GM23338 (cell line): ENCODE measurements around the gene CHAMP1. TPM values are rescaled to one million over a fixed set of nuclear protein-coding genes. Genes with fewer than 3 reads are reported as not detected.

ENCODE experiments used
- ATAC-seq: fragments of 200-7000 bp; cut with Tn5 transposase; 3 replicates; pipeline ENCODE4 v1.9.1; 2020
- DNase-seq: peaks from one replicate; pipeline ENCODE4 v3.0.0-alpha.2; 2015; ENCODE audit warnings: low spot score
- H2AFZ ChIP-seq: fragments of 200-600 bp; sonication (generic); 2 replicates; pipeline ENCODE4 v1.8.0; 2016; ENCODE audit warnings: antibody characterized with exemption, mild to moderate bottlenecking, moderate library complexity
- H3F3A ChIP-seq: fragments of 200-600 bp; sonication (generic); replicated peaks from 2 replicates; pipeline ENCODE4 v1.8.0; 2017; ENCODE audit warnings: antibody characterized with exemption, mixed run types, low read depth
- H3K27ac ChIP-seq: fragments of 200-600 bp; sonication (generic); 2 replicates; pipeline ENCODE4 v1.6.1; 2016; ENCODE audit warnings: low read depth
- H3K27me3 ChIP-seq: fragments of 200-600 bp; sonication (generic); 2 replicates; pipeline ENCODE4 v1.8.0; 2016; ENCODE audit warnings: mild to moderate bottlenecking, mixed run types, moderate library complexity; ENCODE audit not compliant: insufficient read depth
- H3K36me3 ChIP-seq: fragments of 200-600 bp; sonication (generic); 2 replicates; pipeline ENCODE4 v1.8.0; 2016; ENCODE audit warnings: mild to moderate bottlenecking; ENCODE audit not compliant: insufficient read depth
- H3K4me1 ChIP-seq: fragments of 200-600 bp; sonication (generic); 2 replicates; pipeline ENCODE4 v1.8.0; 2016; ENCODE audit warnings: mild to moderate bottlenecking, moderate library complexity; ENCODE audit not compliant: insufficient read depth
- H3K4me2 ChIP-seq: fragments of 200-600 bp; sonication (generic); 2 replicates; pipeline ENCODE4 v1.7.1; 2017; ENCODE audit warnings: mixed run types
- H3K4me3 ChIP-seq: fragments of 200-600 bp; sonication (generic); 2 replicates; pipeline ENCODE4 v1.6.1; 2016; ENCODE audit warnings: mixed run types
- H3K79me2 ChIP-seq: fragments of 200-600 bp; sonication (generic); replicated peaks from 2 replicates; pipeline ENCODE4 v1.8.0; 2017; ENCODE audit warnings: mild to moderate bottlenecking; ENCODE audit not compliant: insufficient read depth
- H3K9me2 ChIP-seq: fragments of 200-600 bp; sonication (generic); 2 replicates; pipeline ENCODE4 v1.8.0; 2017; ENCODE audit not compliant: insufficient read depth
- H4K20me1 ChIP-seq: fragments of 200-600 bp; sonication (generic); replicated peaks from 2 replicates; pipeline ENCODE4 v1.8.0; 2017; ENCODE audit warnings: mild to moderate bottlenecking; ENCODE audit not compliant: insufficient read depth
- H3K27ac Mint-ChIP-seq: 2 replicates; pipeline ENCODE4 v1.8.0; 2020; ENCODE audit warnings: inconsistent platforms, mild to moderate bottlenecking, moderate library complexity, mixed read lengths
- H3K27me3 Mint-ChIP-seq: 3 replicates; pipeline ENCODE4 v1.8.0; 2022; ENCODE audit warnings: low read depth, mild to moderate bottlenecking, moderate library complexity, mixed read lengths, inconsistent platforms; ENCODE audit not compliant: insufficient read depth, poor library complexity
- H3K36me3 Mint-ChIP-seq: 3 replicates; pipeline ENCODE4 v1.8.0; 2021; ENCODE audit warnings: low read depth, mild to moderate bottlenecking, inconsistent platforms, moderate library complexity, mixed read lengths
- H3K4me1 Mint-ChIP-seq: 3 replicates; pipeline ENCODE4 v1.8.0; 2020; ENCODE audit warnings: mild to moderate bottlenecking, inconsistent platforms, mixed read lengths
- H3K4me3 Mint-ChIP-seq: 3 replicates; pipeline ENCODE4 v1.8.0; 2021; ENCODE audit warnings: moderate library complexity, mild to moderate bottlenecking, inconsistent platforms, mixed read lengths
- H3K9me3 Mint-ChIP-seq: 3 replicates; pipeline ENCODE4 v1.8.0; 2020; ENCODE audit warnings: moderate library complexity, mild to moderate bottlenecking, inconsistent platforms, mixed read lengths
- CREB1 ChIP-seq: fragments of 250-450 bp; sonication (Bioruptor Pico); IDR thresholded peaks from 2 replicates; pipeline ENCODE4 v1.5.0; 2020; ENCODE audit warnings: low read depth, mild to moderate bottlenecking, moderate library complexity
- ETS1 ChIP-seq: IDR thresholded peaks from 2 replicates; pipeline ENCODE4 v1.6.1; 2016; ENCODE audit warnings: antibody characterized with exemption
- EZH2 ChIP-seq: fragments of 200-600 bp; sonication (generic); IDR thresholded peaks from one replicate; pipeline ENCODE4 v1.8.0; 2017; ENCODE audit warnings: antibody characterized with exemption, mild to moderate bottlenecking, low read depth; ENCODE audit not compliant: unreplicated experiment
- JUNB ChIP-seq: IDR thresholded peaks from one replicate; pipeline ENCODE4 v1.6.1; 2016; ENCODE audit warnings: antibody characterized with exemption; ENCODE audit not compliant: unreplicated experiment
- NANOG ChIP-seq: IDR thresholded peaks from 2 replicates; pipeline ENCODE4 v1.6.1; 2016; ENCODE audit warnings: antibody characterized with exemption, borderline replicate concordance
- POLR2AphosphoS5 ChIP-seq: IDR thresholded peaks from 2 replicates; pipeline ENCODE4 v1.6.1; 2016; ENCODE audit warnings: antibody characterized with exemption, low read depth
- STAT1 ChIP-seq: IDR thresholded peaks from one replicate; pipeline ENCODE4 v1.6.1; 2016; ENCODE audit warnings: antibody characterized with exemption; ENCODE audit not compliant: unreplicated experiment
- ZNF114 ChIP-seq: fragments of 250-450 bp; sonication (Bioruptor Pico); IDR thresholded peaks from 2 replicates; pipeline ENCODE4 v1.5.0; 2020; ENCODE audit warnings: mild to moderate bottlenecking, moderate library complexity
- ZNF331 ChIP-seq: fragments of 250-450 bp; sonication (Bioruptor Pico); IDR thresholded peaks from 2 replicates; pipeline ENCODE4 v1.5.0; 2020; ENCODE audit warnings: low read depth, mild to moderate bottlenecking, moderate library complexity
- ZNF462 ChIP-seq: fragments of 250-450 bp; sonication (Bioruptor Pico); IDR thresholded peaks from 2 replicates; pipeline ENCODE4 v1.5.0; 2020; ENCODE audit warnings: mild to moderate bottlenecking, moderate library complexity
- polyA plus RNA-seq: library from polyadenylated mRNA; unstranded; fragments of >200 nt; fragmentation: Nextera tagmentation; extraction: Ambion mirVana; gene quantifications from 2 replicates; pipeline ENCODE4 v1.2.1, GENCODE V29; 2016
- total RNA-seq: library from RNA; depleted of rRNA; stranded (reverse); fragments of >200 nt; shearing (Covaris generic); gene quantifications from 2 replicates; pipeline ENCODE4 v1.2.3, GENCODE V29; 2014
- TF ChIP-seq, protein P1 (sequence below), 2 experiments: fragments of 200-600 bp in 1 of 2; sonication (generic) in 1 of 2; conservative IDR thresholded peaks; 2 replicates each; pipeline versions ENCODE4 v1.5.1 to v1.6.1; 2016 to 2017; ENCODE audit warnings: antibody characterized with exemption in 2 of 2, low read depth in 2 of 2, mild to moderate bottlenecking in 2 of 2, moderate library complexity in 1 of 2

The CHAMP1 gene
- total and polyA plus RNA-seq, 2 experiments from 2014 or later, result 32.8 to 39.1 TPM

DNA sequence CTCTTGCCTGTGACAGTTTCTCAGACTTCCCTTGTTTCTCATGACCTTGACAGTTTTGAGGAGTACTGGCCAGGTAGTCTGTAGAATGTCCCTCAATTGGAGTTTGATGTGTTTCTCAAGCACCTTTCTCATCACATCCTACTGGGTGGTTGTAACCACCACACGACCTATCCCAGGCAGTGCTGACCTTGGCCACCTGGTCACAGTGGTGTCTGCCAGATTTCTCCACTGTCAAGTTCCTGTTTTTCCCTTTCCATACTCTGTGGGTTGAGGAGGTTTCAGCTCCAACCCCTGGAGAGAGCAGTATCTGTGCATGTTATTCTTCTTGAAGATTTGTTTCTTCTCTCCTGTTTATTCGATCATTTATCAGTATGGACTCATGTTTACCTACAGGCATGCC lies 41.3 kb upstream of the CHAMP1 start:
- Mint-ChIP-seq H3K4me3 (no peak overlapping the region), H3K27me3 (peaks cover 2% of the 10 kb centered on the region), H3K27ac (no peak overlapping the region), H3K9me3 (no peaks in the 10 kb centered on the region), H3K36me3 (peaks cover 55% of the 10 kb centered on the region), H3K4me1 (no peaks in the 10 kb centered on the region)
- Histone ChIP-seq H3F3A (peaks cover 21% of the 10 kb centered on the region; the same call in 1 of the 2 replicates), H3K79me2 (no peaks in the 10 kb centered on the region), H3K9me2 (no peaks in the 10 kb centered on the region), H3K4me1 (no peaks in the 10 kb centered on the region), H3K27me3 (no peaks in the 10 kb centered on the region), H3K36me3 (peaks cover 22% of the 10 kb centered on the region), H3K4me3 (no peak overlapping the region), H4K20me1 (peaks cover 9% of the 10 kb centered on the region; the same call in 1 of the 2 replicates), H3K27ac (no peak overlapping the region), H2AFZ (no peak overlapping the region), H3K4me2 (no peak overlapping the region)
- no peak for TF ChIP-seq CREB1 (CRISPR knock-in tag)
- no peak for ATAC-seq
- no peak for DNase-seq

DNA sequence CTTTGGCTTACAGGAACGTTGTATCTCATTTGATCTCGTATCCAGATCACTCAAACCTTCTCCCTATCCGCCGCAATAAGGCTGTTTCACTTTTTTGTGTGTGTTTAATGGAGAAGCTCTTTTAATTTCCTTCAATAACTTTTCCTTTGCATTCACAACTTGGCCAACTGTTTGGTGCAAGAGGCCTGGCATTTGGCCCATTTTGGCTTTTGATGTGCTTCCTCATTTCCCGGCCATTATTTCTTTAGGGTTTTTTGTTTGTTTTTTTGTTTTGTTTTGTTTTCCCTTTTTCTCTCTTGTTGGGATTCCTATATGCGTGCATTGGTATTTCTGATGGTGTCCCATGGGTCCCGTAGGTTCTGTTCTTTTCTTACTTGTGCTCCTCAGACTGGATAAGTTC lies 39.0 kb upstream of the CHAMP1 start:
- no peak for DNase-seq
- H3K4me2 ChIP-seq, result no peak overlapping the region
- Mint-ChIP-seq H3K27me3 (peaks cover 2% of the 10 kb centered on the region), H3K4me3 (no peak overlapping the region), H3K9me3 (no peaks in the 10 kb centered on the region), H3K36me3 (peaks cover 36% of the 10 kb centered on the region), H3K4me1 (peaks cover 8% of the 10 kb centered on the region), H3K27ac (no peak overlapping the region)
- H4K20me1 ChIP-seq, result peaks cover 5% of the 10 kb centered on the region; the same call in 1 of the 2 replicates
- H3F3A ChIP-seq, result peaks cover 12% of the 10 kb centered on the region; the same call in 1 of the 2 replicates
- H3K4me1 ChIP-seq, result peaks cover 5% of the 10 kb centered on the region
- H3K9me2 ChIP-seq, result no peaks in the 10 kb centered on the region
- H3K27me3 ChIP-seq, result no peaks in the 10 kb centered on the region
- ATAC-seq, result no peak
- H3K36me3 ChIP-seq, result peaks cover 14% of the 10 kb centered on the region
- H3K4me3 ChIP-seq, result no peak overlapping the region
- H2AFZ ChIP-seq, result no peak overlapping the region
- no peak overlapping the region for H3K27ac ChIP-seq
- no peaks in the 10 kb centered on the region for H3K79me2 ChIP-seq
- TF ChIP-seq ZNF331 (CRISPR knock-in tag), result no peak
- no peak for TF ChIP-seq CREB1 (CRISPR knock-in tag)
- no peak for TF ChIP-seq POLR2AphosphoS5
- TF ChIP-seq EZH2, result no peak
- TF ChIP-seq JUNB, result no peak
- TF ChIP-seq ZNF114 (CRISPR knock-in tag), result no peak
- no peak for TF ChIP-seq NANOG
- no peak for TF ChIP-seq STAT1
- TF ChIP-seq, protein P1, sequence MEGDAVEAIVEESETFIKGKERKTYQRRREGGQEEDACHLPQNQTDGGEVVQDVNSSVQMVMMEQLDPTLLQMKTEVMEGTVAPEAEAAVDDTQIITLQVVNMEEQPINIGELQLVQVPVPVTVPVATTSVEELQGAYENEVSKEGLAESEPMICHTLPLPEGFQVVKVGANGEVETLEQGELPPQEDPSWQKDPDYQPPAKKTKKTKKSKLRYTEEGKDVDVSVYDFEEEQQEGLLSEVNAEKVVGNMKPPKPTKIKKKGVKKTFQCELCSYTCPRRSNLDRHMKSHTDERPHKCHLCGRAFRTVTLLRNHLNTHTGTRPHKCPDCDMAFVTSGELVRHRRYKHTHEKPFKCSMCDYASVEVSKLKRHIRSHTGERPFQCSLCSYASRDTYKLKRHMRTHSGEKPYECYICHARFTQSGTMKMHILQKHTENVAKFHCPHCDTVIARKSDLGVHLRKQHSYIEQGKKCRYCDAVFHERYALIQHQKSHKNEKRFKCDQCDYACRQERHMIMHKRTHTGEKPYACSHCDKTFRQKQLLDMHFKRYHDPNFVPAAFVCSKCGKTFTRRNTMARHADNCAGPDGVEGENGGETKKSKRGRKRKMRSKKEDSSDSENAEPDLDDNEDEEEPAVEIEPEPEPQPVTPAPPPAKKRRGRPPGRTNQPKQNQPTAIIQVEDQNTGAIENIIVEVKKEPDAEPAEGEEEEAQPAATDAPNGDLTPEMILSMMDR (conservative IDR thresholded peaks at IDR 0.05; ENCODE audit: low read depth in 2 of 2), result no peak
- no peak for TF ChIP-seq ETS1
- TF ChIP-seq ZNF462 (CRISPR knock-in tag), result no peak
